Peyer's patch (tissue), 4 donors: ENCODE results near the gene ZCCHC14.

ENCODE experiments used
- POLR2A ChIP-seq, 2 donors: fragments of 450-650 bp; IDR thresholded peaks; one replicate each; pipeline ENCODE4 v1.5.1; 2017; ENCODE audit warnings: antibody characterized with exemption in 2 of 2, mild to moderate bottlenecking in 2 of 2, moderate library complexity in 2 of 2
- TF ChIP-seq, protein P1 (sequence below), 6 experiments: fragments of 450-650 bp in 4 of 6; fragments of 200-600 bp in 2 of 6; sonication (generic) in 1 of 6; IDR thresholded peaks; one replicate each; pipeline ENCODE4 v1.5.1; 2017 to 2019; ENCODE audit warnings: antibody characterized with exemption in 6 of 6, mild to moderate bottlenecking in 3 of 6, moderate library complexity in 1 of 6

- TF ChIP-seq, protein P1, sequence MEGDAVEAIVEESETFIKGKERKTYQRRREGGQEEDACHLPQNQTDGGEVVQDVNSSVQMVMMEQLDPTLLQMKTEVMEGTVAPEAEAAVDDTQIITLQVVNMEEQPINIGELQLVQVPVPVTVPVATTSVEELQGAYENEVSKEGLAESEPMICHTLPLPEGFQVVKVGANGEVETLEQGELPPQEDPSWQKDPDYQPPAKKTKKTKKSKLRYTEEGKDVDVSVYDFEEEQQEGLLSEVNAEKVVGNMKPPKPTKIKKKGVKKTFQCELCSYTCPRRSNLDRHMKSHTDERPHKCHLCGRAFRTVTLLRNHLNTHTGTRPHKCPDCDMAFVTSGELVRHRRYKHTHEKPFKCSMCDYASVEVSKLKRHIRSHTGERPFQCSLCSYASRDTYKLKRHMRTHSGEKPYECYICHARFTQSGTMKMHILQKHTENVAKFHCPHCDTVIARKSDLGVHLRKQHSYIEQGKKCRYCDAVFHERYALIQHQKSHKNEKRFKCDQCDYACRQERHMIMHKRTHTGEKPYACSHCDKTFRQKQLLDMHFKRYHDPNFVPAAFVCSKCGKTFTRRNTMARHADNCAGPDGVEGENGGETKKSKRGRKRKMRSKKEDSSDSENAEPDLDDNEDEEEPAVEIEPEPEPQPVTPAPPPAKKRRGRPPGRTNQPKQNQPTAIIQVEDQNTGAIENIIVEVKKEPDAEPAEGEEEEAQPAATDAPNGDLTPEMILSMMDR (IDR thresholded peaks at IDR 0.05) = no peak
- TF ChIP-seq POLR2A (IDR thresholded peaks at IDR 0.05) = no peak
Measured at GRCh38 chr16:87367529-87367928, 125.3 kb downstream of the ZCCHC14 start.
